ENCODE results near the gene CFAP74. TPM values are rescaled to one million over a fixed set of nuclear protein-coding genes. Genes with fewer than 3 reads are reported as not detected.

CFAP74 gene
- total RNA-seq, 1 donor from 2014 or later, result under 0.01 TPM

- Histone ChIP-seq H3K4me3 (ENCODE audit: low read length in 3 of 3) (no peak overlapping the region), H3K27me3 (ENCODE audit: control insufficient read depth in 3 of 3, insufficient read depth in 3 of 3, low read length in 3 of 3) (peaks cover 59 to 81% (median 68%) of the 10 kb centered on the region in 3 donors), H3K9ac (ENCODE audit: low read depth in 1 of 3, low read length in 3 of 3) (no peak overlapping the region), H3K9me3 (ENCODE audit: control insufficient read depth in 3 of 3, low read length in 3 of 3) (no peaks in the 10 kb centered on the region), H3K4me1 (ENCODE audit: control insufficient read depth in 3 of 3, insufficient read depth in 3 of 3, low read length in 3 of 3) (peaks cover 11 to 15% (median 13%) of the 10 kb centered on the region in 3 donors), H3K36me3 (ENCODE audit: control insufficient read depth in 3 of 3, insufficient read depth in 3 of 3, low read length in 3 of 3) (no peaks in the 10 kb centered on the region), H3K27ac (ENCODE audit: low read depth, low read length) (no peak overlapping the region)
Measured at GRCh38 chr1:2047749-2048729, 44.5 kb upstream of the CFAP74 start.

DNA sequence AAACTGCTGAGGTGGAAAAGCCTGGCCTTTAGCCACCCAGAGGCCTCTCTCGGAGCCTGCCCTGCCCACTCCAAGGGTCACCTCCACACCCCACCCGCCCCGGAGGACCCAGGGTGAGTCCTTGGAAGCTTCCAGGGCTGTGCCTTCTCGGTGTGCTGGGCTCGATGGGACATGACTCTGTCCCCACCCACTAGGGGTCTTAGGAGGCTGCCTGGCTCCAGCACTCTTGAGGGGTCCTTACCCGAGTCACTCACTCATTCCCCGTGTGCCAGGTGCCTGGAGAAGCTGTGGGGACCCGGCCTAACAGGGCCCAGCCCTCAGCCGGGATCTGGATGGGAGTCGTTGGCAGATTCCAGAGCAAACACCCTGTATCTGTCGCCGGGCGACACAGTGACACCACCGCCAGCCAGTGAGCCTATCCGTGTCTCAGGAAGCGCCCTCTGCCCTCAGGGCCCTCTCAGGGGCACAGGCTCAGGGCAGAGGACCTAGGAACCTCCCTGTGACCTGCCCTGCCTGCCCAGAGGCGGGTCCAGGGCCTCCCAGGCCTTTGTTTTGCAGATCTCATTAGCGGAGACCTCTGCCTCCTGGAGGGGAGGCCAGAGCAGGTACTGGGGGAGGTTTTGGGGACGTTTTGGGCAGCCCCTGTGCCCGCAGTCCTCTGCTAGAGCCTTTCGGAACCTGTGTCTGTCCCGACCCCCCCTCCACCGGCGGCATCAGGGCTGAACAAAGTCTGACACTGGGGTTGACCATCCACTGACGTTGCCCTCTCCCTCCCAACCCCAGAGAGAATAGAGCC lies 43.6 kb upstream of the CFAP74 start:
- no peak overlapping the region for H3K9ac ChIP-seq (ENCODE audit: low read depth in 1 of 3, low read length in 3 of 3)
- peaks cover 11 to 15% (median 13%) of the 10 kb centered on the region in 3 donors for H3K4me1 ChIP-seq (ENCODE audit: control insufficient read depth in 3 of 3, insufficient read depth in 3 of 3, low read length in 3 of 3)
- no peak overlapping the region for H3K27ac ChIP-seq (ENCODE audit: low read depth, low read length)
- no peaks in the 10 kb centered on the region for H3K9me3 ChIP-seq (ENCODE audit: control insufficient read depth in 3 of 3, low read length in 3 of 3)
- H3K36me3 ChIP-seq (ENCODE audit: control insufficient read depth in 3 of 3, insufficient read depth in 3 of 3, low read length in 3 of 3), result no peaks in the 10 kb centered on the region
- H3K4me3 ChIP-seq (ENCODE audit: low read length in 3 of 3), result no peak overlapping the region
- H3K27me3 ChIP-seq (ENCODE audit: control insufficient read depth in 3 of 3, insufficient read depth in 3 of 3, low read length in 3 of 3), result peaks cover 54 to 80% (median 66%) of the 10 kb centered on the region in 3 donors

DNA sequence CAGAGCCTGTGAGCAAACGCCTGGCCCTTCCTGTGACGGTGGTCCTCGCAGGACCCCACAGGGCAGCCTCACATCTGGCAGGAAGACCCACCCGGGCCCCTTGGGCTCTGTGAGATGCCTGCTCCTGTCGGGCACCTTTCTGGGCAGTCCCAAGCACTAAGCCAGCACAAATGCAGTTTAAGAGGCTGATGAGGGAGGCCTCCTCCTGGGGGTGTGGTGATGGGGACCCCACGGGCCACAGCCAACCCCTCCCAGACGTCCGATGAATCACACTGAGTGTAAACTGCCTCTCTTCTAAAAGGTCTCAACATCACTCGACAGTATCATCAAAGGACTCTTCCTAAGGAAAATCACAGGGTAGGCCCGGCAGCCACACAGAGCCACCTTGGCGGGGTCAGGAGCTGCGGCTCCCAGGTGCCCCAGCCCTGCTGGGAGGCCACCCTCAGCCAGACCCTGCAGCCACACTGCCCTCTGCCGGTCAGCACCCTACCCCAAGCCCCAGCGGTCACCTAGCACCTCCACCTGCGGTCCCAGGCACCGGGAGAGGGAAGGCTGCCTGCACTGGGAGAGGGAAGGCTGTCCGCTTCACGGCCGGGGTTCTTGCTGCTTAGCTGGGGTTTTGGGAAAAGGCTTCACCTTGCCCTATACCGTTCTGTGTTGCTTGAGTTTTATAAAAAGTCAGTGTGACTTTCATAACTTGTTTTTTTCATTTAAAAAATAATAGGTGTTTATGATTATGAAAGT lies 42.8 kb upstream of the CFAP74 start:
- H3K9me3 ChIP-seq (ENCODE audit: control insufficient read depth in 3 of 3, low read length in 3 of 3), result no peaks in the 10 kb centered on the region
- H3K9ac ChIP-seq (ENCODE audit: low read depth in 1 of 3, low read length in 3 of 3), result no peak overlapping the region
- peaks cover 48 to 82% (median 70%) of the 10 kb centered on the region in 3 donors for H3K27me3 ChIP-seq (ENCODE audit: control insufficient read depth in 3 of 3, insufficient read depth in 3 of 3, low read length in 3 of 3)
- no peak overlapping the region for H3K4me3 ChIP-seq (ENCODE audit: low read length in 3 of 3)
- no peak overlapping the region for H3K27ac ChIP-seq (ENCODE audit: low read depth, low read length)
- H3K4me1 ChIP-seq (ENCODE audit: control insufficient read depth in 3 of 3, insufficient read depth in 3 of 3, low read length in 3 of 3), result peaks cover 11 to 15% (median 13%) of the 10 kb centered on the region in 3 donors
- no peaks in the 10 kb centered on the region for H3K36me3 ChIP-seq (ENCODE audit: control insufficient read depth in 3 of 3, insufficient read depth in 3 of 3, low read length in 3 of 3)

DNA sequence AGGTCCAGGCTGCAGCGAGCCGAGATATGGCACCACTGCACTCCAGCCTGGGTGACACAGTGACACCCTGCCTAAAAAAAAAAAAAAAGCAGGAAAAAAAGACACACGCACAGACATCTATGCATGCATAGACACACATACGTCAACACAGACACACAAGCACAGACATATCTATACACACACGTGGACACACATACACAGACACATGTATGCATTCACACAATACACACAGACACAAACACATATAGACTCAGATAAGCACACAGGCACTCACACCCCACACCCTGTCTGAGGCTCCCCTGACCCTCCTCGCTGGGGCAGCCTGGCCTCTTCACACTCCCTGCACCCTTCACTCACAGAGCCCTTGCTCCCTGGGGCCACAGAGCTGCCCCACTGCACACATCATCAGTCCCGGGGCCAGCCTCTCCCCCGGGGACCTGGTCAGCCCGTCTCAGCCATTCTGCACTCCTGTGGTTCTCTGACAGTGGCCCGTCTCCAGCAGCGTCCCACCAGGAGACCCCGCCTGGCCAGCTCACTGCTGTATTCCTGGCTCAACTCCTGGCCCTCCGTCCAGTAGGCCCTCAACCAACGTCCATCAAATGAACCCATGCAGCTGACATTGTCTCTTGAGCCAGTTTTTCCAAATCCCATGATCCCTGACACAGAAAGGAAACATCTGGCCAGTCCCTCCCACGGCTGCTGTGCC lies 42.0 kb upstream of the CFAP74 start:
- H3K27me3 ChIP-seq (ENCODE audit: control insufficient read depth in 3 of 3, insufficient read depth in 3 of 3, low read length in 3 of 3), result peaks cover 51 to 76% (median 68%) of the 10 kb centered on the region in 3 donors

DNA sequence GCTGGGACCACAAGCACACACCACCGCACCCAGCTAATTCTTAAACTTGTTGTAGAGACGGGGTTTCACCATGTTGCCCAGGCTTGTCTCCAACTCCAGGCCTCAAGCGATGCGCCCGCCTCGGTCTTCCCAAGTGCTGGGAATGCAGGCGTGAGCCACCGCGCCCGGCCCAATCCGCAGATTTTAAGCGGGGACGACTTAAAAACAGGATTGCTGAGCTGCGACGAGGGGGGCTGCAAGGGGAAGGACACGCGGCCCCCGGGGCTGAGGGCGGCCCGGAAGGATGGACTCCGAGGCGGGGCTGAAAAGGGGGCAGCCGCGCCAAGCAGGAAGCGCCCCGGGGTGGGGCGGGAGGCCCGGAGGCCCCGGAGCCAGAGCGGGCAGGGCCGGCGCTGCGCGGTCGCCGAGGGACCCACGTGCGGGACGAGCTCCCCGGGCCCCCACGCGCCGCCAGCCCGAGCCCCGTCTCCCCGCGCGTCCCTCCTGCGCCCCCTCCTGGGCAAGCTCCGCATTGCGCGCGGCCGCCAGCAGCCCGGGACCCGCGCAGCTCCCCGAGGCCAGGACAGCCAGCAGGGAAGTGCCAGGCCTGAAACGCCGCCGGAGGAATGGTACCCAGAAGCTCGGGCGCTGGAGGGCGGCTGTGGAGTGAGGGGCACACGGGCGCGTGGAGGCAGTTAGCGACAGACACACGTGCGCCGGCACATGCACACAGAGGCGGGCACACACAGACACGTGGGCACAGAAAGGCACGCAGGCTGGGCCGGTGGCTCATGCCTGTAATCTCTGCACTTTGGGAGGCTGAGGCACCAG lies 41.1 kb upstream of the CFAP74 start:
- Histone ChIP-seq H3K27me3 (ENCODE audit: control insufficient read depth in 3 of 3, insufficient read depth in 3 of 3, low read length in 3 of 3) (peaks cover 50 to 73% (median 64%) of the 10 kb centered on the region in 3 donors), H3K4me1 (ENCODE audit: control insufficient read depth in 3 of 3, insufficient read depth in 3 of 3, low read length in 3 of 3) (peaks cover 11 to 15% (median 13%) of the 10 kb centered on the region in 3 donors), H3K9ac (ENCODE audit: low read depth in 1 of 3, low read length in 3 of 3) (peak overlapping the region in 2 of 3 donors; percentile 3 to 33), H3K27ac (ENCODE audit: low read depth, low read length) (no peak overlapping the region), H3K4me3 (ENCODE audit: low read length in 3 of 3) (peak overlapping the region in 2 of 3 donors; percentile 40 to 54), H3K9me3 (ENCODE audit: control insufficient read depth in 3 of 3, low read length in 3 of 3) (no peaks in the 10 kb centered on the region), H3K36me3 (ENCODE audit: control insufficient read depth in 3 of 3, insufficient read depth in 3 of 3, low read length in 3 of 3) (no peaks in the 10 kb centered on the region)

More for the DNA sequence above, 42.0 kb upstream of the CFAP74 start:
- no peak overlapping the region for H3K9ac ChIP-seq (ENCODE audit: low read depth in 1 of 3, low read length in 3 of 3)
- peaks cover 11 to 15% (median 13%) of the 10 kb centered on the region in 3 donors for H3K4me1 ChIP-seq (ENCODE audit: control insufficient read depth in 3 of 3, insufficient read depth in 3 of 3, low read length in 3 of 3)
- H3K4me3 ChIP-seq (ENCODE audit: low read length in 3 of 3), result no peak overlapping the region
- no peaks in the 10 kb centered on the region for H3K9me3 ChIP-seq (ENCODE audit: control insufficient read depth in 3 of 3, low read length in 3 of 3)
- H3K27ac ChIP-seq (ENCODE audit: low read depth, low read length), result no peak overlapping the region
- no peaks in the 10 kb centered on the region for H3K36me3 ChIP-seq (ENCODE audit: control insufficient read depth in 3 of 3, insufficient read depth in 3 of 3, low read length in 3 of 3)

GRCh38 chr1:2043886-2044285 lies 40.3 kb upstream of the CFAP74 start:
- H3K27ac ChIP-seq (ENCODE audit: low read depth, low read length), result no peak overlapping the region
- H3K4me3 ChIP-seq (ENCODE audit: low read length in 3 of 3), result no peak overlapping the region
- no peaks in the 10 kb centered on the region for H3K36me3 ChIP-seq (ENCODE audit: control insufficient read depth in 3 of 3, insufficient read depth in 3 of 3, low read length in 3 of 3)
- peaks cover 42 to 65% (median 58%) of the 10 kb centered on the region in 3 donors for H3K27me3 ChIP-seq (ENCODE audit: control insufficient read depth in 3 of 3, insufficient read depth in 3 of 3, low read length in 3 of 3)
- H3K9ac ChIP-seq (ENCODE audit: low read depth in 1 of 3, low read length in 3 of 3), result no peak overlapping the region
- peaks cover 8 to 15% (median 13%) of the 10 kb centered on the region in 3 donors for H3K4me1 ChIP-seq (ENCODE audit: control insufficient read depth in 3 of 3, insufficient read depth in 3 of 3, low read length in 3 of 3)
- H3K9me3 ChIP-seq (ENCODE audit: control insufficient read depth in 3 of 3, low read length in 3 of 3), result no peaks in the 10 kb centered on the region

DNA sequence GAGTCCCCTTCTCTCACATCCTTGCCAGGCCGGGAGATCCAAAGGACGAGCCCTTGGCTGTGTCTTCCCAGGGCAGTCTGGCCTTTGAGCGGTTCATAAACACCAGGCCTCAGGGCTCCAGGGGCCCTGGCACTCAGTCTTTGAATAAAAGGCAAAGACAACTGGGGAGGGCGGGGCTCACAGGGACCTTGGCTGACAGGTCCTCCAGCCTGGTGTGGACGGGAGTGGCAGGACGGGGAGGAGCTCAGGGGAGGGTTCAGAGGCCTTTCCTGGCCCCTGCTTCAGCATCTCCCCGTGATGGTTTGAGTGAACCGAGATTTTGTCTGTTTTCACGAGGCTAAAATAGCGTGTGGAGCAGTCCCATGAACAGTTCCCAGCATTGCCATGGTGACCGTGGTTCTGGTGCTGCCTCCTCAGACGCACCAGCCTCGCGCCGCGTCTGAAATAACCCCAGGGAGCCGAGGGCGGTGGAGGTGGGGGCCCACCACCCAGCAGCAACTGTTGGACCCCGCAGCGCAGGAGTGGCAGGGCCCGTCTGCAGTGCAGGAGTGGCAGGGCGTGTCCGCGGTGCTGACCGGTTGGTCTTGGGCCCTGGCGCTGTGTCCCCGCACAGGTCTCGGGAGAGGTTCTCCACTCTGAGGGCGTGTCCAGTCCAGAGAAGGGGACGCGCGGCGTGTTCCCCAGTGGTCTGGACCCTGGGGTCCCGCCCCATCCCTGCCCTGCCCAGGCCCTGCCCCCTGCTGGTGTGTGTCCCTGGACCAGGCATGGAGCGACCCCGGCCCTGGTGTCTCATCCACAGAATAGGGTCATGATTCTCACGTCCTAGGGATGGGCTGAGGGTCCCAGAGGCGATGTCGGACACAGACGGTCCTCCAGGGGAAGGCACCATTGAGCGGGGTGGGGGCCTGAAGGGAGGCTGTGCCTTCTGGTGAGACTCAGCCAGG lies 39.5 kb upstream of the CFAP74 start:
- no peak overlapping the region for H3K9ac ChIP-seq (ENCODE audit: low read depth in 1 of 3, low read length in 3 of 3)
- H3K4me3 ChIP-seq (ENCODE audit: low read length in 3 of 3), result no peak overlapping the region
- H3K9me3 ChIP-seq (ENCODE audit: control insufficient read depth in 3 of 3, low read length in 3 of 3), result no peaks in the 10 kb centered on the region
- H3K36me3 ChIP-seq (ENCODE audit: control insufficient read depth in 3 of 3, insufficient read depth in 3 of 3, low read length in 3 of 3), result no peaks in the 10 kb centered on the region
- H3K4me1 ChIP-seq (ENCODE audit: control insufficient read depth in 3 of 3, insufficient read depth in 3 of 3, low read length in 3 of 3), result peaks cover 8 to 15% (median 13%) of the 10 kb centered on the region in 3 donors
- no peak overlapping the region for H3K27ac ChIP-seq (ENCODE audit: low read depth, low read length)
- H3K27me3 ChIP-seq (ENCODE audit: control insufficient read depth in 3 of 3, insufficient read depth in 3 of 3, low read length in 3 of 3), result peaks cover 36 to 59% (median 56%) of the 10 kb centered on the region in 3 donors

- no peaks in the 10 kb centered on the region for H3K36me3 ChIP-seq (ENCODE audit: control insufficient read depth in 3 of 3, insufficient read depth in 3 of 3, low read length in 3 of 3)
- peaks cover 26 to 52% (median 45%) of the 10 kb centered on the region in 3 donors for H3K27me3 ChIP-seq (ENCODE audit: control insufficient read depth in 3 of 3, insufficient read depth in 3 of 3, low read length in 3 of 3)
- no peak overlapping the region for H3K9ac ChIP-seq (ENCODE audit: low read depth in 1 of 3, low read length in 3 of 3)
- H3K9me3 ChIP-seq (ENCODE audit: control insufficient read depth in 3 of 3, low read length in 3 of 3), result no peaks in the 10 kb centered on the region
- peaks cover 8 to 15% (median 13%) of the 10 kb centered on the region in 3 donors for H3K4me1 ChIP-seq (ENCODE audit: control insufficient read depth in 3 of 3, insufficient read depth in 3 of 3, low read length in 3 of 3)
- no peak overlapping the region for H3K27ac ChIP-seq (ENCODE audit: low read depth, low read length)
- H3K4me3 ChIP-seq (ENCODE audit: low read length in 3 of 3), result no peak overlapping the region
Measured at GRCh38 chr1:2041887-2042286, 38.3 kb upstream of the CFAP74 start.
